Glomerular visceral epithelial cell (primary cell): ENCODE measurements around the gene MAJIN.
"Not testable (repeated sequence)": the region's sequence is repeated elsewhere in the genome, so short reads cannot be mapped to it uniquely, and the experiment has no call there.

Experiments used
- DNase-seq: peaks from one replicate; pipeline ENCODE4 v3.0.0-alpha.2; 2016; ENCODE audit errors: extremely low spot score

Gene MAJIN, protein sequence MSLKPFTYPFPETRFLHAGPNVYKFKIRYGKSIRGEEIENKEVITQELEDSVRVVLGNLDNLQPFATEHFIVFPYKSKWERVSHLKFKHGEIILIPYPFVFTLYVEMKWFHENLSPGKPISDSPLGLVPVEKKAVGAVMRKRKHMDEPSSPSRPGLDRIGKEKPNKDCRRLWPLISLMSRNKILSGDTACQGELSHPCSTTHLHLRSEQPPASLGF

DNA sequence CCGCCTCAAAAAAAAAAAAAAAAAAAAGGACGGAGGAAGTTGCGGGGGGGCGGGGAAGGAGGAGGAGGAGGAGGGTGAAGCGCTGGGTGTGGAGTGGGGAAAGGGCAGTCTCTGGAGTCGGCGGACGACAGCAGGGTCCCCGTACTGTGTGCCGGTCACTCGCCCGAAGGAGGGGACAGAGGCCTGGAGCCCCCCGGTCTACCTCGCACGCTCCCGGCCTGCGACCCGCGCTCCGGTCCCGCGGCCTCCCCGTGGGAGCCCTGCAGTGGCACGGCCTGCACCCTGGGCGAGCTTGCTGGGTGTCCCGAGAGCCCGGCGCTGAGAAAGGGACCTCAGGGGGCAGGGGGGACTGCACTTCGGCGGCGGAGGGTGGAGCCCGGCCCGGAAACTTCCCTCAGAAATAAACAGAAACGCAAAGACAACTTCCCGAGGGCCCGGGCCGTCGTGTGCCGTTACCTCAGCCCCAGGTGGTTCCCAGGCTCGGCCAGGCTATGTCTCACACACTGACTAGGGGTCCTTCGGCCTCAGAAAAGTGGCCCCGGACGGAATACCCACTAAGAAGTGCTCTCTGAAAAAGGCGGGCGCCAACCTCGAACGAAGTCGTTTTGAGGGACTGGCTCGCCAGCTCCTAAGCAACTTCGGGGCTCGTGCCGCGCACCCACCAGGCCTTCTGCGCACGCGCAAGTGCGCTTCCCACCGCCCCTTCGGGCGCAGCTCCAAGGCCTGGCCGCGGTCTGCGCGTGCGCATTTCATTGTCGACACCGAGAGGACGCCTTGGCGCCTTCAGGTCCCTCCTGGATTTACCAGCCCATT, at the start of gene MAJIN:
Gene MAJIN (minus strand): TSS at position 688 of the 813 bp plus-strand sequence. CDS start 12,703 bp downstream, outside the sequence.
- DNase-seq, result peak; percentile 52

DNA sequence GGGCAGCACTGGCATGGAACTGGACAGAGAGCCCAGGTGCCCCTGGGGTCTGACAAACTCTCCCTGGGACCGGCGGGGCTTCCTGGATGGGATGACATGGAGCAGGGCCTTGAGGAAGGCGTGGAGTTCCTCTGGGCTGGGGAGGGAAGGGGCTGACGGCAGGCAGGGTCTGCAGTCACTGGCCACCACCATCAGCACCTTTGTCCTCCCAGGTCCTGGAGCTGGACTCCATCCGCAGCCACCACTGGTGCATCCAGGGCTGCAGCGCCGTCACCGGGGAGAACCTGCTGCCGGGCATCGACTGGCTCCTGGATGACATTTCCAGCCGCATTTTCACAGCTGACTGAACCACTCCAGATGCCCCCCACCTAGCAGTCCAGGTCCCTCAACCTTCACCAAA, 49.6 kb upstream of the MAJIN start:
- DNase-seq, result no peak

DNA sequence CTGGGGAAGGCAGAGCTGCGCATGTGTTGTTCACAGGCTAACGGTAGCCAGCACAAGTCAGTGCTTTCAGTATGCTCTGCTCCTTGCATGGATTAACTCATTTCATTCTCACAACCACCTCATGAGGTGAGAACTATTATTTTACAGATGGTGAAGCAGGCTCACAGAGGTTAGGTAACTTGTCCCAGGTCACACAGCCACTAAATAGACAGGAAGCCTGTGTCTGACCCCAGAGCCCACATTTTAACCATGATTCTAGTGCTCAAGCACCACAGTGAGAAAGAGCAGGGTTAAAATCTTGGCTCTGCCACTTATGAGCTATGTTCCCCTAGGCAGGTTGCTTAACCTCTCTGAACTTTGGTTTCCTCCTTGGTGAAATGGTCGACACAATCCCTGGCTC, 49.1 kb upstream of the MAJIN start:
- no peak for DNase-seq

DNA sequence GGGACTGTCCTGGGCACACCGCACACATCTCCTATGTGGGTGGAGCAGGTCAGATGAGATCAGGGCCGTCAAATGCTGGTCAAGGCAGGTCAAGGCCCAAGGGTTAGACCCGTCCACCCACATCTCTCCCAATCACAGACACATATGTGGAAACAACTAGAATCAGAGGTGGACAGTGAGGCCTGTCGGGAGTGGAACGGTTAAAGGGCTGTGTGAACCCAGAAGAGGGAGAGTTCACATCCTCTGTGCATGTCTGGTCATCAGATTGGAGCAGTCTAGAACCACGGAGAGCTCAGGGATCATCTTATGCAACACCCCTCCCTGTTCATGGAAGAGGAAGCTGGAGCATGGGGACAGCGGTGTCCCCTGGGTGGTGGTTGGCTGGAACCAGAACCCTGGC, 47.9 kb upstream of the MAJIN start:
- no peak for DNase-seq

DNA sequence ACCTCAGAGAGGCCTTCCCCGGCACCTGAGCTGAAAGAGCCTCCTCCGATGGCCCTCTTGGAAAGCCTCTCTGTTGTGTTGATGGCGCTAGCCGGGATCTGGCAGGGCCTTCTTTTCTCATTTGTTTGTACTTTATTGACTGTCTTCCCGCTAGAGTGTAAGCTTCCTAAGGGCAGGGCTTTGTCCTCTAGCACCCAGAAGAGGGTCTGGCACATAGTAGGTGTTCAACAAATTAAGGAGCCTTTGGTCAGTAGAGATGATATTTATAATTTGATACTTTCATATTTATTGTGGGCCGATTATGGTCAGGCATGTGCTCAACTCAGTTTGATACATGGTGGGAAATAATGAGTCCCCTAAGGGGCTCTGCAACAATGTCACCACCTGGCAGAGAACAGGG, 46.0 kb upstream of the MAJIN start:
- DNase-seq, result no peak

DNA sequence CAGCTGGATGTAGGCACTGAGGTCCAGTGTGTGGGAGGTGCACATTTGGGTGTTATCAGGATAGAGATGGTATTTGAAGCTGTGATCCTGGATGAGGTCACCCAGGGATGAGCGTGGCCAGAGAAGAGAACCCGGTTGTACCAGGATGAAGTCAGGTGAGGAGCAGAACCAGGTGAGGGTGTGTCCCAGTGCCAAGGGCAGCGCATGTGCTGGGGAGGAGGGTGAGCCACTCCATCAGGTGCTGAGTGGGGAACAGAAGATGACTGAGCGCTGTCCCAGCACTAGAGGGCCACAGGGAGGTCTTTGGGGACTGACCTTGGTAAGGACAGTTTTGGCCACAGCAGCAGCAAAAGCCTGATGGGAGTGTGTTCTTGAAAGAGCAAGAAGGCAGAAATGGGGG, 44.8 kb upstream of the MAJIN start:
- DNase-seq, result no peak

DNA sequence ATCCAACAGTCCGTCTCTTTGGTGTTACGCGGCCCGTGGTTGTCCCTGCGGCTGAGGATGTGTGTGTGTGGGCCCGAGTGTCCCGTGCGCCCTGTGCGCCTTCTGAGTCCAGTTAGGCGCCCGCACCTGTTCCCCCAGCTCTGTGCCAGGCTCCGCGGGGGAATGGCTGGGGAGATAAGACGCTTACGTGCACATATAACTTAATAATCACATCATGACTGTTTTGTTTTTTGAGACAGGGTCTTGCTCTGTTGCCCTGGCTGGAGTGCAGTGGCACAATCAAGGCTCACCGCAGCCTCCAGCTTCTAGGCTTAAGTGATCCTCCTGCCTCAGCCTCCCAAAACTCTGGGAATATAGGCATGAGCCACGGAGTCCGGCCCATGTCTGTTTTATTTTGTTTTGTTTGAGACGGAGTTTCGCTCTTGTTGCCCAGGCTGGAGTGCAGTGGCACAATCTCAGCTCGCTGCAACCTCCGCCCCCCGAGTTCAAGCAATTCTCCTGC, 42.9 kb upstream of the MAJIN start:
- DNase-seq, result no peak

DNA sequence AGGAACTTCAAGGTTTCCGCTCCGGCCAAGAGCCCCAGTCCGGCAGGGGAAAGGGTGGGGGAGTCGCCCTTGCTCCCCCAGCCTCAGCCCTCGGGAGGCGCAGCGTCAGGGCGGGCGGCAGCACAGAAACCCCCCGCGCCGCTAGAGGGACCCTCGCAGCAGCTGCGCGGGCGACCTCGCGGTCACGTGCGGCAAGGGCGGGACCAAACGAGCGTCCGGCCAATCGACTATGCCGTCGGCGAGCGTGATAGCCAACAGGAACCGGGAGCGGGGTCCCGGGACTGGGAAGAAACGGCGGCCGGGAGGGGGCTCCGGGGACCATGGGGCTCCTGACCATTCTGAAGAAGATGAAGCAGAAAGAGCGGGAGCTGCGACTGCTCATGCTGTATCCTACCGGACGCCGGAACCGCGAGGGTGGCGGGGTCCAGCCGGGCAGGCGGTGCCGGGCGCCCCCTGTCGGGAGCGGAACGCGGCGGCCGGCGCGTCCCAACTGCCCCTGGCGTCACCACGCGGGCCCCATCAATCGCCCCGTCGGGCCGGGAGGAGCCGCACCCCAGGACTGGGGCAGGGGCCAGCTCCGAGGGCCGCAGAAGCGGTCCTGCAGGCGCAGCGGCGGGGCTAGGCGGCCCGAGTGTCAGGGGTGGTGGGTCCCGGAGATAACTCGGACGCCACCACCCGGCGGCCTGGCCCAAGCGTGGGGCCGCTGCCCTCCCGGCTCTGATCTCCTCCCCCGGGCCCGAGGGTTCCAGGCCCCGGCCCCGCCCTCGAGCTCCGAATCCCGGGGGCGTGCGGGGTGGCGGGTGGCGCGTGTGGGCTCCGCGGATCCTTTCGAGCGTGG, 42.2 kb upstream of the MAJIN start, which contains the start of gene ARL2:
Gene ARL2 (plus strand): TSS at position 273 of the 838 bp plus-strand sequence. CDS start 48 bp downstream, at position 321.
- DNase-seq, result peak; percentile 87

DNA sequence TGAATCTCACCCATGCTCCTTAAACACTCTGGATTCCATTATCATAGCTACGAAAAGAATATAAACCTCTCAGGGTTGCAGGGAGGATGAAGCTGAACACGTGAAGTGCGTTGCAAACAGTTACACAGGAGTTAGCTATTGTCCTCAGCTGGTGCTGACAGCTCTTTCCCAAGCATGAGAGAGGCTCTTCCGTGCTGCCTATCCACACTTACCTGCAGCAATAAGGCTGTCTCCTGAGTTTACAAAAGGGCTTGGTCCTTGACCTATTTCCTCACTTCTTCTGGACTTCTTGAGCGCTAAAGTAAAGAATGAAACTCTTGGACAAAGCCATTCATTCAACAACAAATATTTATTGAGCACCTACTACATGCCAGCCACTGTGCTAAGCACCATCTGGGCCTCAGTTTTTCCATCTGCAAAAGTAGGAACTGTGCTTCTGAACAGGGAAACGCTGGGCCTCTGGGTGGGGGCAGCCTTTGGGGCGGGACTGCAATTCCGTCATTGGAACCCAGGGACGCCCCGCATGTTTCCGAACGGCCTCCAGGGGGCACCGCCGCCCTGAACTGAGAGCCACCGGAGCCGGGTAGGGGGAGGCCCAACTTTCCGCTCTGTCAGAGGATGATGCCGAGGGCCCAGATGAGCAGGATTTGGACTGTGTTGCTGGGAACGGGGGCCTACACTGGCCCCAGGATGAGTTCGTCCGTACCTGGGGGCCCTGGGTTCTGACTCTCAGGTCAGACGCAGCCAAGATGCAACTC, 41.4 kb upstream of the MAJIN start:
- DNase-seq, result peak; percentile 85

DNA sequence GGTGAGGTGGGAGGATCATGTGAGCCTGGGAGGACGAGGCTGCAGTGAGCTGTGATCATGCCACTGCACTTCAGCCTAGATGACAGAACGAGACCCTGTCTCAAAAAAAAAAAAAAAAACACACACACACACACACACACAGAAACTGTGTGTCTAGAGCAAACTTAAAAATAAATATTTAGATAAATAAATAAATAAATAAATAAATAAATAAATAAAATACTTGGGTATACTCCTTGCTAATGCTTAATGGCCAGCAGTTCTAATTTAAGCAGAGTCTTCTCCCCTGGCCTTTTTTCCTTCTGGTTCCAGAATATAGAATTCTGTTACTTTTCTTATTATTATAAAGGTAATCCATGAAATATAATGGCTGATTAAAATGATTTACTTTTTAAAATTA, 37.0 kb upstream of the MAJIN start:
- no peak for DNase-seq

DNA sequence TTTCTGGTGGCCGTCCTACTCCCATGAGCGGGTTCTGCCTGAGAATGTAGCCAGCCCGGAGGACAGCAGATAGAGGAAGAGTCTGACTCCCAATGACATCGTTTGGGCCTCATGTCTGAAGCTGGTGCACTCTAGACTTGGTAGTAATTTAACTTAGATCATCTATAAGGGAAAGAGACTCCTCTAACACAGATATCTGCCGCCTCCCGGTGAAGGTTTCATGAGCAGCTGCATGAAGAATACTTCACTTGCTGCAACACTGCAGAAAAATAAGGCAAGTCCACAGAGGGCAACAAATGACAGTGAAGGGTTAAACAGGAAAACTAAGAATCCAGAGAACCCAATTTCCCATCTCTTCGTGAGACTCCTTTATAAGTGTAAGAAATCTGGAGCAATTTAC, 36.1 kb upstream of the MAJIN start:
- no peak for DNase-seq

DNA sequence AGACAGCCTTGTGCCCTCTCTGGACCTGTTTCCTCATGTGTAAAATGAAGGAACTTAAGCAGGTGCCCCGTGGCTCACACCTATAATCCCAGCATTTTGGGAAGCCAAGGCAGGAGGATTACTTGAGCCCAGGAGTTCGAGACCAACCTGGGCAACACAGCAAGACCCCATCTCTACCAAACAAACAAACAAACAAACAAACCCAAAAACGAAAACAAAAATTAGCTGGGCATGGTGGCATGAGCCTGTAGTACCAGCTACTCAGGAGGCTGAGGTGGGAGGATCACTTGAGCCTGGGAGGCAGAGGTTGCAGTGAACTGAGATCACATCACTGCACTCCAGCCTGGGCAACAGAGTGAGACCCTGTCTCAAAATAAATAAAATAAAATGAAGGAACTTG, 32.1 kb upstream of the MAJIN start:
- not testable (repeated sequence) for DNase-seq

DNA sequence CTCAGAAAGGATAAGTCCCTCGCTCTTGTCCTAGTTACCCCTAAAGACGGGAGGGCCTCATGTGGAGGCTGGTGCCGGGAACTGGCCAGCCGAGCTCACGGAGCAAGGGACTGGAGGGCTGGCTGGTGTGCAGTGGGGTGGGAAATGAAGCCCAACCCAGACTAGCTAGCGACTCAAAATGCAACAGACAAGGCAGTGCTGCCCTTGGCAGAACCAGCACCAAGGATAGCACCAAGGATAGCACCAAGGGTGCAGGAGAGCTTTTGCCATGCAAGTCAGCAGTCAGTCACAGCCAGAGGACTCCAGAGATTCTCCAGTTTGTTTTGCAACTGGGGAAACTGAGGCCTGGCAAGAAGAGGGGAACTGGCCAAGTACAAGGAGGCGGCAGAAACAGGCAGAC, 31.4 kb upstream of the MAJIN start:
- no peak for DNase-seq

DNA sequence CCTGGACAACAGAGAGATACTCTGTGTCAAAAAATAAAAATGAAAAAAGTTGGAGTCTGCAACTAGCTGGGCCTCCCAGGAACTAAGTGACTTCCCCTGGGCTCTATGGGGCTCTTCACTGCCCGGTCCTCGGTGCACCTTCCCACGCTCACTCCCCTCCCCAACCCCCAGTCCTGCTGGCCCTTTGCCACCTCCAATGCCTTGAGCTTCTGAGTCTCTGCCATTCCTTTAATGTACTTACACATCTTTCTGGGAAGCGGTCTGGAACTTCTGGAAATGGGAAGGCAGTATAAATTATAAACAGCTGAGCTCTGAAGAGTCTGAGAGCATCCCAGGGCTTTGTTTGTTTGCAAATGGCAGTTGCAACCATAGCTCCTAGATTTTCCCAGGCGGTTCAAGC, 30.8 kb upstream of the MAJIN start:
- DNase-seq, result no peak

DNA sequence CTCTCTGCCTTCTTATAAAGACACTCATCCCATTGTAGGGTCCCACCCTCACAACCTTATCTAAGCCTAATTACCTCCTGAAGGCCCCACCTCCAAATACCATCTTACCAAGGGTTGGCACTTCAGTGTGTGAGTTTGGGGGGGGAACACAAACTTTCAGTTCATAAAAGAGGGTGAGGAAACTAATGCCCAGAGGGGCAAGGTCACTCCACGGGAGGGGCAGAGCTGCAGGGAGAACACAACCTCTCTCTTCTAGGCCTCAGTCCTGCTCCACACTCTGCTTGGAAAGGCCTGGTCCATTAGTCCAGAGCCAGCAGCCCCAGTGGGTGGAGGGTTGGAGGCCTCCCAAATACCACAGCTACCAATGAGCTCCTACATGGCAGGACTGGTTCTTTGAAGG, 27.6 kb upstream of the MAJIN start:
- no peak for DNase-seq

DNA sequence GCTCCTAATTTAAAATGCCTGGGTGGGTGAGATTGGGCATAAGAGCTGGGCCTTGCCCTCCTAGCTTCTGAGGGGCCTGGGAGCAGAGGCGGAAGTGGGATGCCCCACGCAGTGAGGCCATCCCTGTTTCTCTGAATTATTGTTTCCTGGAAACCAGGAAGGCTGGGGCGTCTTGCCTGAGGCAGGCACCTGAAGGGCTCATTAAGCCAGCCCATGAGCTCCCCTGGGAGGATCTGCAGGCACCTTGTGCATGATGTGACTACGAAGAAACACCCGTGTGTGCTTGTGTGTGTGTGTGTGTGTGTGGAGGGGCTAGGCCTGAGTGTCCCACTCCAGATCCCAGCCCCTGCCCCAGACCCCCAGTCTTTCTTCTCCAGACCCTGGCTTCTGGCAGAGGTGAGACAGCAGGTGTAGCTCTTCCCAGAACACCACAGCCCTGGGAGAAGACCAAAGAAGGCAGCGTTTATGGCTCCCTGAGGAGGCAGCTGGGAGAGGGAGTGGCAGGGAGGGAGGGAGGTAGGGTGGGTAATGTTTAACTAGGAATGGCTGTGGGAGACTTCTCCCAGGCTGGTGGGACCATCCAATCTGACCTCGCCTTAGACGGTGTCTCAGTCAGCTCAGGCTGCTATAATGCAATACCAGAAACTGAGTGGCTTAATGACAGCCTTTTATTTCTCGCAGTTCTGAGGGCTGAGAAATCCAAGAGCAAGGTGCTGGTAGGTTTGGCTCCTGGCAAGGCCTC, 27.0 kb upstream of the MAJIN start:
- DNase-seq, result peak; percentile 62

DNA sequence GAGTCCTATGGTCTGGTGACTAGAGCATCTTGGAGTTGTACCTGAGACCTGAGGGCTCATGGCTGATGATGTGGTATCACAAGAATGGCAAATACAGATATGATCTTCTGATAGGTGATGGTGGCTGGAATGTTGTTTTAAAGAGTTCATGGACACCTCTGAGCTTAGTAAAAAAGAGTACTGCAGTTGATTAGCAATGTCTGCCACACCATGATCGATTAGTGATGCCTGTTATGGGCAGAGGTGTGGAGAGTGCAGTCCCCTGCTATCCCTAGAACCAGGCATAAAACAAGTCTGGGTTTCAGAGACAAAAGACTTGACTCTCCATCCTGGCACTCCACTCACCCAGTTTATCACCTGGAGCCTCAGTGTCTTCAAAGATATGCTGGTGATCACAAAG, 26.2 kb upstream of the MAJIN start:
- DNase-seq, result no peak

DNA sequence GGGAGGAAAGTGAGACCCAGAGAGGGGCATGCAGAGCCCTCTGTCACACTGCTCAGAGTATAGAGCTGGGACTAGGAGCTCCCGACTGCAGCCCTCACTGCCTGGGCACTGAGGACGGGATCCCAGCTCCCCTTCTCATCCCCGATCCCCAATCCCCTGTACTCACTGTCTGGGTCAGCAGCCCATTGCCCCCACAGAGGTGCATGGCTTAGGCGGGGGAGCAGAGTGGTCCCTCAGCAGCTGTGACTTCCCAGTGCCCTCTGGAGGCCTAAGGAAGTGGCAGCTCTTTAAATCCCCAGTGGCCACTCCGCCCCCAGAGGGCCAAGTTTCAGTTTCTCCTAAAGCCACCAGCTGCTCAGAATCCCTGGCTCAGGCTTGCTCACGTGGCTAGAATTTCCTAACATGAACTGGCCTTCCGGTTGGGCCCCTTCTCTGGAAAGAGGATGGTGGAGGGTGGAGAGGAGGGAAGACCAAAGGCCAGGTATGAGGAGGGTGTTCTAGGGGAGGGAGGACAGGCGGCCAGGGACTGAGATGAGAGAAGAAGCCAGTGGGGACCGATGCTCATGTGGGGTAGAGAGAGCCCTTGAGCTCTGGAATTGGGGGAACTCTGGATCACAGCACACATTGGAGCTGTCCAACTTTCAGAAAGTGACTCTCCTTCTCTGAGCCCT, 24.9 kb upstream of the MAJIN start, which contains the start of gene BATF2:
Gene BATF2 (minus strand): TSS at position 262 of the 671 bp plus-strand sequence. CDS start 57 bp downstream, at position 205.
- peak; percentile 76 for DNase-seq

DNA sequence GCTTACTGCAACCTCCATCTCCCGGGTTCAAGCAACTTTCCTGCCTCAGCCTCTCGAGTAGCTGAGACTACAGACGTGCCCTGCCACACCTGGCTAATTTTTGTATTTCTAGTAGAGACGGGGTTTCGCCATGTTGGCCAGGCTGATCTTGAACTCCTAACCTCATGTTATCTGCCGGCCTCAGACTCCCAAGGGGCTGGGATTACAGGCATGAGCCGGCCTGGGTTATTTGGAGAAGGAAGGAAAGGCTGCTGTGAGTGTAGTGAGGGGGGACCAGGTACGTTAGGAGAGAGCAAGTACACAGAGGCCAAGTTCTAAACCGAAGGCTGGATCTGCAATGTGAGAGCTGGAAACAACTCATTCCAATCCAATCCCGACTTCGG, 24.4 kb upstream of the MAJIN start:
- DNase-seq, result no peak

DNA sequence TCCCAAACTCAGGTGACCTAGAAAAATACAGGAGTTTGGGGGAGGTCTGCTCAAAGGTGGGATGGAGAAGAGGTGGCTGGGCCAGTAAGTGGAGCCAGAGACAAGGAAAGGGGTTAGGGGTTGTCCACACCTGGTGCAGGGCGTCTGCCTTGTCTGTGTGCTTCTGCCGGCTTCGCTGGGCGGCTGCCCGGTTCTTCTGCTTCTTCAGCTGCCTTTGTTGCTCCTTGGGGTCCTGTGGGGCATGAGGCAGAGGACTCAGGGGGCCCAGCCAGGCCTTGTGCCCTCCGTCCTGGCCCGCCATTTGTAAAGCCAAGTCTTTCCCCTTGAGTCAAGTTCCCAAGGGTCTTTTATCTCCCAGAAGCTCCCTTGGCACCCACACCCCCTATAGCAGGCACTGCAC, 22.4 kb upstream of the MAJIN start:
- DNase-seq, result no peak
